Umbilical cord (tissue), 2 donors: Measurements from ENCODE around the gene DLX1. TPM values are rescaled to one million over a fixed set of nuclear protein-coding genes. Genes with fewer than 3 reads are reported as not detected.
"Not testable (repeated sequence)": the region's sequence is repeated elsewhere in the genome, so short reads cannot be mapped to it uniquely, and the experiment has no call there.

Experiments used
- DNase-seq: peaks from one replicate; pipeline ENCODE4 v3.0.0-alpha.2; 2015; ENCODE audit warnings: low spot score
- total RNA-seq: library from RNA; depleted of rRNA; stranded (reverse); fragments of >200 nt; gene quantifications from one replicate; pipeline ENCODE4 v1.2.3, GENCODE V29; 2014; ENCODE audit warnings: low replicate concordance; ENCODE audit not compliant: insufficient read depth

The DLX1 gene
- 0.48 TPM for total RNA-seq

- DNase-seq, result no peak
These were observed at the start of gene DLX1 for GRCh38 chr2:172085460-172086159. Gene DLX1, plus strand, starts transcription at chr2:172085507. Its CDS starts 171 bp downstream, at chr2:172085678.

GRCh38 chr2:172038121-172038520 lies 47.2 kb upstream of the DLX1 start:
- no peak for DNase-seq

- peak; percentile 44 for DNase-seq
These were observed 46.7 kb upstream of the DLX1 start for GRCh38 chr2:172038604-172039003.

GRCh38 chr2:172039011-172039704 lies 46.1 kb upstream of the DLX1 start:
- no peak for DNase-seq

GRCh38 chr2:172040311-172040710 lies 45.0 kb upstream of the DLX1 start:
- DNase-seq, result no peak

GRCh38 chr2:172046080-172046678 lies 39.1 kb upstream of the DLX1 start:
- DNase-seq, result no peak

- no peak for DNase-seq
These were observed 38.3 kb upstream of the DLX1 start for GRCh38 chr2:172046866-172047565.

- no peak for DNase-seq
These were observed 37.5 kb upstream of the DLX1 start for GRCh38 chr2:172047566-172048507.

GRCh38 chr2:172048508-172049503 lies 36.5 kb upstream of the DLX1 start:
- DNase-seq, result no peak

- DNase-seq, result no peak
These were observed 35.7 kb upstream of the DLX1 start for GRCh38 chr2:172049567-172050120.

- peak; percentile 54 for DNase-seq
These were observed 34.7 kb upstream of the DLX1 start for GRCh38 chr2:172050479-172051125.

- peak; percentile 17 for DNase-seq
These were observed 33.0 kb upstream of the DLX1 start for GRCh38 chr2:172052000-172052983.

GRCh38 chr2:172053486-172053885 lies 31.8 kb upstream of the DLX1 start:
- no peak for DNase-seq

GRCh38 chr2:172056293-172056692 lies 29.0 kb upstream of the DLX1 start:
- DNase-seq, result no peak

GRCh38 chr2:172058660-172059059 lies 26.6 kb upstream of the DLX1 start:
- no peak for DNase-seq

- DNase-seq, result not testable (repeated sequence)
These were observed 25.2 kb upstream of the DLX1 start for GRCh38 chr2:172060118-172060517.

GRCh38 chr2:172062402-172063004 lies 22.8 kb upstream of the DLX1 start:
- no peak for DNase-seq
